ELR (cell line): ENCODE data around the gene RAD21L1.
"Not testable (repeated sequence)": the region's sequence is repeated elsewhere in the genome, so short reads cannot be mapped to it uniquely, and the experiment has no call there.

Experiments used
- DNase-seq: peaks from one replicate; pipeline ENCODE4 v3.0.0-alpha.2; 2015; ENCODE audit warnings: low read depth

Gene RAD21L1

GRCh38 chr20:1229541-1229940, 3.7 kb downstream of the RAD21L1 start:
- no peak for DNase-seq

GRCh38 chr20:1232286-1233111, 6.7 kb downstream of the RAD21L1 start:
- no peak for DNase-seq

GRCh38 chr20:1240549-1240948, 14.7 kb downstream of the RAD21L1 start:
- no peak for DNase-seq

- DNase-seq = peak; percentile 39
These were observed 15.6 kb downstream of the RAD21L1 start for GRCh38 chr20:1241456-1241855.

- no peak for DNase-seq
These were observed 16.3 kb downstream of the RAD21L1 start for GRCh38 chr20:1242099-1242498.

- peak; percentile 96 for DNase-seq
These were observed 16.7 kb downstream of the RAD21L1 start for GRCh38 chr20:1242530-1242929.

GRCh38 chr20:1245578-1245977, 19.7 kb downstream of the RAD21L1 start:
- no peak for DNase-seq

GRCh38 chr20:1247689-1248088, 21.8 kb downstream of the RAD21L1 start:
- DNase-seq = no peak

- DNase-seq = not testable (repeated sequence)
These were observed 24.4 kb downstream of the RAD21L1 start for GRCh38 chr20:1250282-1250681.

GRCh38 chr20:1252416-1252815, 26.6 kb downstream of the RAD21L1 start:
- no peak for DNase-seq

- DNase-seq = no peak
These were observed 28.4 kb downstream of the RAD21L1 start for GRCh38 chr20:1254254-1254653.

- DNase-seq = peak; percentile 38
These were observed 29.8 kb downstream of the RAD21L1 start for GRCh38 chr20:1255675-1256074.

GRCh38 chr20:1263853-1264252, 38.0 kb downstream of the RAD21L1 start:
- DNase-seq = peak; percentile 46

- no peak for DNase-seq
These were observed 38.9 kb downstream of the RAD21L1 start for GRCh38 chr20:1264727-1265126.

- peak; percentile 56 for DNase-seq
These were observed 39.5 kb downstream of the RAD21L1 start for GRCh38 chr20:1265226-1265915.

GRCh38 chr20:1265916-1266166, 40.0 kb downstream of the RAD21L1 start:
- DNase-seq = no peak

- peak; percentile 82 for DNase-seq
These were observed 40.5 kb downstream of the RAD21L1 start, which contains the start of gene SNPH for GRCh38 chr20:1266167-1266973. SNPH (plus strand) TSS chr20:1266294; CDS start chr20:1296240, 29,946 bp downstream.

- DNase-seq = no peak
These were observed 41.3 kb downstream of the RAD21L1 start for GRCh38 chr20:1267161-1267560.

GRCh38 chr20:1267809-1268374, 42.0 kb downstream of the RAD21L1 start:
- DNase-seq = no peak

GRCh38 chr20:1269235-1269634, 43.4 kb downstream of the RAD21L1 start:
- DNase-seq = no peak

GRCh38 chr20:1269850-1270249, 44.0 kb downstream of the RAD21L1 start:
- no peak for DNase-seq

- no peak for DNase-seq
These were observed 46.7 kb downstream of the RAD21L1 start for GRCh38 chr20:1272368-1273100.
